Measurements from ENCODE around the gene CDK12.

DNA sequence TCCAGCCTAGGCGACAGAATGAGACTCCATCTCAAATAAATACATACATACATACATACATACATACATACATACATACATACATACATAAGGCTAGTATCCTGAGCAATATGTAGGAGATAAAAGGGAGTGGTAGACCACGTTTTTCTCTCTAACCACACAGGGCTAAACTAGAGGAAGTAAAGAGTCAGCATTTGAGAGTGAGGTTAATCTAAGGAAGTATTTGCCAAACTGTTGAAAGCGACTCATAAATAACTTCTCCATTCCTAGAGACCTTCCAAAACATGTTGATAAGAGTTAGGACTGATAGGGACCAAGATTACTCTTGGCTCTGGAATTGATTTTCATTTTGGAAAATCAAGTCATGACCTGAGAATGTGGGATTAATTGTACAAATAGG is 77.6 kb downstream of the CDK12 start:
- TF ChIP-seq POLR2A (IDR thresholded peaks at IDR 0.05): no peak
- TF ChIP-seq, protein P1, sequence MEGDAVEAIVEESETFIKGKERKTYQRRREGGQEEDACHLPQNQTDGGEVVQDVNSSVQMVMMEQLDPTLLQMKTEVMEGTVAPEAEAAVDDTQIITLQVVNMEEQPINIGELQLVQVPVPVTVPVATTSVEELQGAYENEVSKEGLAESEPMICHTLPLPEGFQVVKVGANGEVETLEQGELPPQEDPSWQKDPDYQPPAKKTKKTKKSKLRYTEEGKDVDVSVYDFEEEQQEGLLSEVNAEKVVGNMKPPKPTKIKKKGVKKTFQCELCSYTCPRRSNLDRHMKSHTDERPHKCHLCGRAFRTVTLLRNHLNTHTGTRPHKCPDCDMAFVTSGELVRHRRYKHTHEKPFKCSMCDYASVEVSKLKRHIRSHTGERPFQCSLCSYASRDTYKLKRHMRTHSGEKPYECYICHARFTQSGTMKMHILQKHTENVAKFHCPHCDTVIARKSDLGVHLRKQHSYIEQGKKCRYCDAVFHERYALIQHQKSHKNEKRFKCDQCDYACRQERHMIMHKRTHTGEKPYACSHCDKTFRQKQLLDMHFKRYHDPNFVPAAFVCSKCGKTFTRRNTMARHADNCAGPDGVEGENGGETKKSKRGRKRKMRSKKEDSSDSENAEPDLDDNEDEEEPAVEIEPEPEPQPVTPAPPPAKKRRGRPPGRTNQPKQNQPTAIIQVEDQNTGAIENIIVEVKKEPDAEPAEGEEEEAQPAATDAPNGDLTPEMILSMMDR (IDR thresholded peaks at IDR 0.05): no peak

Measured in adrenal gland (tissue), 5 donors.